Measurements from ENCODE around the gene PDE8A. TPM values are rescaled to one million over a fixed set of nuclear protein-coding genes. Genes with fewer than 3 reads are reported as not detected.

The PDE8A gene
- total and polyA plus RNA-seq, 2 of the 13 experiments (the other 11 are each of a cell fraction or from before 2014, with no cell fraction given), result 26.3 to 48.5 TPM

GRCh38 chr15:84981054-84981710 is 474 bp upstream of the PDE8A start (continued):
- TF ChIP-seq ZBTB34 (CRISPR knock-in tag; IDR thresholded peaks at IDR 0.05), result no peak
- peak; percentile 54; the same call in 1 of the 2 replicates for TF ChIP-seq ZHX2 (IDR thresholded peaks at IDR 0.05; ENCODE audit: low read depth)
- TF ChIP-seq ZHX2 (CRISPR knock-in tag; IDR thresholded peaks at IDR 0.05; ENCODE audit: borderline replicate concordance), result no peak; the same call in 1 of the 2 replicates
- no peak for TF ChIP-seq HOMEZ (CRISPR knock-in tag; IDR thresholded peaks at IDR 0.05; ENCODE audit: low read depth)
- no peak for TF ChIP-seq NCOA5 (CRISPR knock-in tag; IDR thresholded peaks at IDR 0.05)
- no peak for TF ChIP-seq HOXA7 (CRISPR knock-in tag; IDR thresholded peaks at IDR 0.05)
- no peak for TF ChIP-seq ZSCAN9 (CRISPR knock-in tag; IDR thresholded peaks at IDR 0.05; ENCODE audit: borderline replicate concordance)
- peak; percentile 78 to 88 for TF ChIP-seq NR2F1 (CRISPR knock-in tag; IDR thresholded peaks at IDR 0.05)
- TF ChIP-seq ZNF770 (CRISPR knock-in tag; IDR thresholded peaks at IDR 0.05), result no peak; the same call in 1 of the 2 replicates
- no peak for TF ChIP-seq TBP (CRISPR knock-in tag; IDR thresholded peaks at IDR 0.05)
- no peak for TF ChIP-seq ZBTB1 (CRISPR knock-in tag; IDR thresholded peaks at IDR 0.05; ENCODE audit: borderline replicate concordance)
- TF ChIP-seq ZNF329 (CRISPR knock-in tag; IDR thresholded peaks at IDR 0.05; ENCODE audit: low read depth), result no peak
- TF ChIP-seq KDM1A (CRISPR knock-in tag; IDR thresholded peaks at IDR 0.05), result no peak
- no peak for TF ChIP-seq TEAD2 (CRISPR knock-in tag; IDR thresholded peaks at IDR 0.05)
- peak; percentile 93 for TF ChIP-seq PATZ1 (CRISPR knock-in tag; IDR thresholded peaks at IDR 0.05)
- TF ChIP-seq NR3C1 (CRISPR knock-in tag; IDR thresholded peaks at IDR 0.05), result no peak
